Psoas muscle (tissue), 8 donors: ENCODE measurements around the gene MPV17L2. TPM values are rescaled to one million over a fixed set of nuclear protein-coding genes. Genes with fewer than 3 reads are reported as not detected.
A peak's percentile ranks its signal among the peaks of the same experiment; 100 is the strongest.

ENCODE experiments used
- ATAC-seq, 4 donors: fragments of 200-7000 bp; cut with Tn5 transposase; one replicate each; pipeline ENCODE4 v1.9.1; 2020; ENCODE audit warnings: moderate library complexity in 3 of 4, mild to moderate bottlenecking in 2 of 4
- DNase-seq, 2 donors: peaks; one replicate each; pipeline ENCODE4 v3.0.0-alpha.2; 2020
- H3K27ac ChIP-seq: fragments of 200-600 bp; one replicate; pipeline ENCODE4 v1.8.0; 2022
- H3K27me3 ChIP-seq, 3 donors: fragments of 200-600 bp in 1 of 3; one replicate each; pipeline versions ENCODE4 v1.6.1 to v1.8.0; 2013 to 2022; ENCODE audit warnings: low read length in 2 of 3, mild to moderate bottlenecking in 2 of 3, moderate library complexity in 1 of 3; ENCODE audit not compliant: insufficient read depth in 3 of 3
- H3K36me3 ChIP-seq, 2 donors: fragments of 200-600 bp in 1 of 2; one replicate each; pipeline versions ENCODE4 v1.6.1 to v1.8.0; 2013 to 2022; ENCODE audit warnings: low read depth in 1 of 2, mild to moderate bottlenecking in 1 of 2, moderate library complexity in 1 of 2; ENCODE audit not compliant: insufficient read depth in 1 of 2
- H3K4me1 ChIP-seq: fragments of 200-600 bp; one replicate; pipeline ENCODE4 v1.8.0; 2022
- H3K4me3 ChIP-seq: fragments of 200-600 bp; one replicate; pipeline ENCODE4 v1.8.0; 2022; ENCODE audit warnings: mild to moderate bottlenecking
- H3K9me3 ChIP-seq: fragments of 200-600 bp; one replicate; pipeline ENCODE4 v1.8.0; 2022
- CTCF ChIP-seq: fragments of 200-600 bp; IDR thresholded peaks from one replicate; pipeline ENCODE4 v1.8.0; 2022; ENCODE audit warnings: antibody characterized with exemption
- WGBS, 3 donors: extraction: QIAGEN DNeasy Blood & Tissue Kit; methylation state at CpG; one replicate each; pipeline versions ENCODE4 v1.1.6 to v1.1.7; 2013; 5-methylcytosine and 5-hydroxymethylcytosine counted together
- intact Hi-C, 2 donors: fragments of 100-400 bp; cut with DNase I; formaldehyde crosslinking; loops; one replicate each; pipeline versions ENCODE4 v1.11.0 to v1.14.2; 2022
- polyA plus RNA-seq, 3 donors: library from polyadenylated mRNA; stranded (reverse); fragments of 200-250 nt; gene quantifications; one replicate each; pipeline ENCODE4 v1.2.3, GENCODE V29; 2013
- total RNA-seq, 4 donors: library from RNA; stranded (reverse); fragmentation: NEBNext Ultra II Directional in 2 of 4; extraction: Animal tissue kit (Norgen Biotek cat#: 25700) in 2 of 4; gene quantifications; one replicate each; pipeline versions ENCODE4 v1.2.1 to v1.2.4, GENCODE V29; 2021 to 2023
- donor health status: healthy with polysubstance abuse.
- donor health status: DM: no; HTN: no; CAD: no; lungs with moderate emphysema.
- donor health status: Bipolar disorder and iron deficiency.
- donor health status: healthy.
- donor health status: DM: yes; HTN: yes; CAD: no.
- donor health status: DM: no; HTN: no; CAD: no.
- donor health status: DM: no; HTN: no; CAD: no.
- donor health status: DM: yes; HTN: yes; CAD: no.

Gene MPV17L2
- total and polyA plus RNA-seq, 7 donors, result 5.9 to 23.3 (median 12.7) TPM

- no peaks in the 10 kb centered on the region for H3K9me3 ChIP-seq
- 94 to 97% (median 95%) methylated on average over 62 to 66 of the region's 66 CpGs for WGBS, 3 donors
- TF ChIP-seq CTCF, result no peak
- intact Hi-C loops, result no loop called here
- DNase-seq, result no peak
- H3K27me3 ChIP-seq, result no peaks in the 10 kb centered on the region
- H3K4me3 ChIP-seq, result no peak overlapping the region
- H3K36me3 ChIP-seq, result peaks cover 6 to 60% of the 10 kb centered on the region in 2 donors
- peaks cover 4% of the 10 kb centered on the region for H3K4me1 ChIP-seq
- no peak for ATAC-seq
- no peak overlapping the region for H3K27ac ChIP-seq
Measured at GRCh38 chr19:18168673-18169381, 24.2 kb upstream of the MPV17L2 start.

- WGBS, 3 donors, result 53 to 58% (median 55%) methylated on average over 16 of the region's 16 CpGs
- Histone ChIP-seq H3K4me1 (peaks cover 10% of the 10 kb centered on the region), H3K36me3 (peaks cover 6 to 41% of the 10 kb centered on the region in 2 donors), H3K9me3 (no peaks in the 10 kb centered on the region), H3K27me3 (peaks cover 0 to 2% (median 0%) of the 10 kb centered on the region in 3 donors), H3K27ac (peak overlapping the region; percentile 30), H3K4me3 (no peak overlapping the region)
- TF ChIP-seq CTCF, result no peak
- no peak for DNase-seq
- ATAC-seq, result no peak
- intact Hi-C loops, result no loop called here
Measured at GRCh38 chr19:18170714-18171255, 22.2 kb upstream of the MPV17L2 start.

GRCh38 chr19:18171605-18172327 lies 21.3 kb upstream of the MPV17L2 start:
- Histone ChIP-seq H3K27ac (no peak overlapping the region), H3K36me3 (peaks cover 4 to 31% of the 10 kb centered on the region in 2 donors), H3K27me3 (peaks cover 0 to 2% (median 0%) of the 10 kb centered on the region in 3 donors), H3K4me3 (no peak overlapping the region), H3K9me3 (no peaks in the 10 kb centered on the region), H3K4me1 (peaks cover 10% of the 10 kb centered on the region)
- DNase-seq (no peak), ATAC-seq (no peak)
- 84 to 89% (median 88%) methylated on average over 8 of the region's 8 CpGs for WGBS, 3 donors
- no peak for TF ChIP-seq CTCF
- intact Hi-C loops, result no loop called here

- DNase-seq (no peak), ATAC-seq (no peak)
- intact Hi-C loops, result no loop called here
- peaks cover 0 to 2% (median 0%) of the 10 kb centered on the region in 3 donors for H3K27me3 ChIP-seq
- no peak overlapping the region for H3K4me3 ChIP-seq
- 83 to 89% (median 88%) methylated on average over 7 of the region's 7 CpGs for WGBS, 3 donors
- no peaks in the 10 kb centered on the region for H3K9me3 ChIP-seq
- TF ChIP-seq CTCF, result no peak
- no peak overlapping the region for H3K27ac ChIP-seq
- H3K4me1 ChIP-seq, result peaks cover 10% of the 10 kb centered on the region
- H3K36me3 ChIP-seq, result peaks cover 4 to 24% of the 10 kb centered on the region in 2 donors
Measured at GRCh38 chr19:18172331-18173053, 20.5 kb upstream of the MPV17L2 start.
